Measurements from ENCODE around the gene CD96.
"Not testable (repeated sequence)": the region's sequence is repeated elsewhere in the genome, so short reads cannot be mapped to it uniquely, and the experiment has no call there.

CD96 gene, protein sequence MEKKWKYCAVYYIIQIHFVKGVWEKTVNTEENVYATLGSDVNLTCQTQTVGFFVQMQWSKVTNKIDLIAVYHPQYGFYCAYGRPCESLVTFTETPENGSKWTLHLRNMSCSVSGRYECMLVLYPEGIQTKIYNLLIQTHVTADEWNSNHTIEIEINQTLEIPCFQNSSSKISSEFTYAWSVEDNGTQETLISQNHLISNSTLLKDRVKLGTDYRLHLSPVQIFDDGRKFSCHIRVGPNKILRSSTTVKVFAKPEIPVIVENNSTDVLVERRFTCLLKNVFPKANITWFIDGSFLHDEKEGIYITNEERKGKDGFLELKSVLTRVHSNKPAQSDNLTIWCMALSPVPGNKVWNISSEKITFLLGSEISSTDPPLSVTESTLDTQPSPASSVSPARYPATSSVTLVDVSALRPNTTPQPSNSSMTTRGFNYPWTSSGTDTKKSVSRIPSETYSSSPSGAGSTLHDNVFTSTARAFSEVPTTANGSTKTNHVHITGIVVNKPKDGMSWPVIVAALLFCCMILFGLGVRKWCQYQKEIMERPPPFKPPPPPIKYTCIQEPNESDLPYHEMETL

DNA sequence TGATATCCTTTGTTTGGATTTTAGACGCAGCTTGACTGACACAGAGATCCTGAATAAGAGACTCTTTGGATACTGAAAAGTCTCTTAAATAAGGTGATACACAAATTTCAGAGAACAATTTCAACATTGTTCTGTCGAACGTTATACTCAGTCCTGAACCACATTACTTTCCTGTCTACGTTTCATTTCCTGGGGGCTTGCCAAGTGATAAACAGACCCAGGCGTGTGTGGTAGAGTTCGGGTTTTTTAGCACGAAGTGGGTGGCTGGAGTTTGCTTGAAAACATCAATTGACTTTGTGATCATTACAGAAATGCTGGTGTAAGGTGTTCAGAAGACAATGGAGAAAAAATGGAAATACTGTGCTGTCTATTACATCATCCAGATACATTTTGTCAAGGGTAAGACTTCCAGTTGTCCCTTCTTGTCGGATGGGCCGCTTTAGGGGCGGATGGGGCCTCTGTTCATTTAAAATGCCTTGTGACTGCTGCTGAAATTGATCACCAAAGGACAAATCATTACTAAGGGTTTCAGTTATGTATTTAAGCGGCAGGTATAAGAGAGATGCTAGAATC lies at the start of gene CD96:
TSS of gene CD96 (plus strand) at position 287 of the 573 bp plus-strand sequence. CDS start at position 339, 52 bp downstream.
- no peak for DNase-seq

GRCh38 chr3:111493276-111493675 lies 48.7 kb upstream of the CD96 start:
- DNase-seq, result no peak

DNA sequence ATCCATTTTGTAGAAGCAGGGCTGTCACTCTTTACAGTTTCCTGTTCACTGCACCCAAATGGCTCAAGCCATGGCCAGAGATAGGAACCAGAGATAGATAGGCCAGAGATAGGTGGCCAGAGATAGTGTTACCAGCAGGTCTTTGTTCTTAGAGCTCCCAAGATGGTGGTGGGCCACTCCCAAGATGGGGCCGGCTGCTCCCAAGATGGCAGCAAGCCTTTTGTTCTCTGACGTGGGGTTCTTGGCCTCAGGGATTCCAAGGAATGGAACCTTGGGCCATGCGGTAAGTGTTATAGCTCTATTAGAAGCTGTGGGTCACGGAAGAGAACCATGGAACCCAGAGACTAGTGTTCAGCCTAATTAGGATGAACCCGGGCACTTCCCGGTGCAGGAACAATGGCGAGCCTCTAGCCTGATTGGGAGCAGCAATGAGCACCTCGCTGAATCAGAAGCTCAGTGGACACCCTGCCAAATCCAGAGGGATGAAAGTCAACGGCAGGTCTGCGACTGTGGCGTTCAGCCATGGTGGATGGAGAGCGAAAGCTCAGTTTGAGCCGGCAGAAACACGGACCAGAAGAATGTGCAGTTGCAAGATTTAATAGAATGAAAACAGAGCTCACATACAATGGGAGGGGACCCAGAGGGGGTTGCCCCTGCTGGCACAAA lies 45.0 kb upstream of the CD96 start:
- DNase-seq, result no peak

- no peak for DNase-seq
Observed at GRCh38 chr3:111498022-111498421, 44.0 kb upstream of the CD96 start.

- no peak for DNase-seq
Observed at GRCh38 chr3:111506435-111506834, 35.6 kb upstream of the CD96 start.

DNA sequence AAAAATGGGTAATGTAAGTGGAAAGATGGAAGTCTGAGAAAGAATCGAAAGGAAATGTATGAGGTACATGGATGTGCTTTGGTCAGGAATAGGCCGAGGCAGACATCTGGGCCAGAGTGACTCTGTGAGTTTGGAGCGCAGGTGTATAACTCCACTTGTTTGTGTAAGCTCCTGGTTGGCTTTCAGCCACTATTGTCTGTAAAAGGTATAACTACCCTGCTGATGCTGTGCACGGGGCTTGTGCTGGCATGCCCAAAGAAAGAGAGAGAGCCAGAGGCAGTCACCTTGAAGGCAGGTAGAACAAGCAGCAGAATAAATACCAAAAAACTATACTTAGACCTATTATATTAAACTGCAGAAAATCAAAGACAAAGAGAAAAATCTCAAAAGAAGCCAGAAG lies 32.7 kb upstream of the CD96 start:
- DNase-seq, result no peak

DNA sequence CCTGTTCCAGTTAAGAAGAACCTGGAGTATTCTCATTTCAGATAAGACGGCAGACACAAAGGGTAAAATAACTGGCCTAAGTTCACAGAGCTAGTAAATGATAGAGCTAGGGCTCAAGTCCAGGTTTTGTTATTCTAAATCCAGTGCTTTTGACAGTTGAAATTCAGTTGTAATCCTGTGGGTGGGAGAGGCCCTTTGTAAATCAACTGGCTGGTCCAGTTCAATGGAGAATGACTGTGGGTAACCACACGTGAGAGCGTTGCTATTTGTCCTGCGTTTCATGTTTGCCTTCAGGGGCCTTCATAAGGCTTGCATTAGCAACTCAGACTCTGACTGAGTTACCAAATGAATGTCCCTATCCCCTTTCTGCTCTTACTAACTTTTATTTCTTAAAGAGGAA lies 24.2 kb upstream of the CD96 start:
- no peak for DNase-seq

- no peak for DNase-seq
Observed at GRCh38 chr3:111519178-111519855, 22.7 kb upstream of the CD96 start.

DNA sequence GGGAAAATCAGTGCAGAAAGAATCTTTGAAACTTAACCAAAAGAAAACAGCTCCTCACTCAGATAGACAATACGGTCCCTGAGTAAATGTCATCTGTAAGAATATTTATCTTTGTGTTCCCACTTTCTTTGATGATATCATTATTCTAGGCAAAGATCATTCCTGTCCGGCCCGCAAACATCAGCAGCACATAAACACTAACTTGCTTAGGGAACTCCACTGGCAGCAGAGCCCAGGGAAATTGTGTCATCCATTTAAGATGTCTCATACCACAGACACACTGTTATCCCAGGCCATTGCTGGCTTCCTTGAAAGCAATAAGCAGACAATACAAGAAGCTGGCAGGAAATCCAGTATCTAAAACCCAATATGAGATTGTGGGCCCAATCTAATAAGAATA lies 20.1 kb upstream of the CD96 start:
- no peak for DNase-seq

GRCh38 chr3:111524486-111524885 lies 17.5 kb upstream of the CD96 start:
- not testable (repeated sequence) for DNase-seq

DNA sequence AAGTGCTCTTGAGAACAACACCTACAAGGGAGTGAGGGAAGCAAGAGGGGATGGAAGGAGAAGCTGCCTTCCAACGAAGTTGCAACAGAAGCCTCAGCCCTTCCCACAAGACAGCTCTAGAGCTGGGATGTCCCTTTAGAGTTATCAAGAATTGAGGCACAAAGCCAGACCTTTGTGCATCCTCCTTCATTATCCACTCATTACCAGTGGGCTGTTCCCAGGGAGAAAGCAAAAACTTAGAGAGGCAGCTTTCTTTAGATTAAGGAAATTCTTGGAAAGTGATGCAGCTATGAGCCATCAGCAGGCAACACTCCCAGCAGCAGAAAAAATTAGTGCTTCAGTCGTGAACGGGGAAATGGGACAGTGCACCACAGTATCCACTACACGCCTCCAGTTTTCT lies 10.6 kb upstream of the CD96 start:
- no peak for DNase-seq

DNA sequence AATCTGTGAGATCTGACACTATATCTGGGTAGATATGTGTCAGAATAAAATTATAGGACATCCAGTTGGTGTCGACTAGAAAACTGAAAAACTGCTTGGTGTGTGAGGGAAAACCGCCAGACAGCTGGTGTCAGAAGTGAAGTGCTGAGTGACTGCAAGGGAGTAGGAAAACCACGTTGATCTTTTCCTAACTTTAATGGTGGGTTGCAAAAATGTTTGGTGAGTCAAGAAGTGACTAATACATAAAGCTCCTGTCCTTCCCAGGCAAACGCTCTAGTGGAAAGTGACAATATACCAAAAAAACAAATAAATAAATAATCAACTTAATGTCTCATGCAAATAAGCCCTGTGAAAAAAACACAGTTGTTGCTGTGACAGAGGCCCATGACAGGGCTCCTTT lies 7.3 kb upstream of the CD96 start:
- no peak for DNase-seq

DNA sequence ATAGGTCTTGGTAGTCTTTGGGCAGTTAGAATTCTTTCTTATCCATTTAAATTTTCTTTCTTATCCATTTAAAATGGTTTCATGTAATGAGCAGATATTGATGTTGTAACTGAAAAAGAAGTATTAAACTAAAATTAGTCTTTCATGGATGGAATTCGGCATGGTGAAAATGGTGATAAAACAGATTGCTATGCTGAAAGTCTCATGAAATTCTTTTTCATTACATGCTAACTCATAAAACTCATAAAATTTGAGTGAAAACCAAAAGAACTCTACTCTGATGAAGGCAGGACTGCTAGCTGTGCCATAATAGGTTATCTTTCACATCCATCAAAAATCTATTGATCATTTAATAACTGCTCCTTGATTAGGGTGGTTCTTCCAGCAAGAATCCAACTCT lies 3.9 kb upstream of the CD96 start:
- DNase-seq, result no peak

GRCh38 chr3:111538681-111539083 lies 3.3 kb upstream of the CD96 start:
- no peak for DNase-seq

GRCh38 chr3:111539351-111540331 lies 2.4 kb upstream of the CD96 start:
- peak; percentile 34 for DNase-seq

DNA sequence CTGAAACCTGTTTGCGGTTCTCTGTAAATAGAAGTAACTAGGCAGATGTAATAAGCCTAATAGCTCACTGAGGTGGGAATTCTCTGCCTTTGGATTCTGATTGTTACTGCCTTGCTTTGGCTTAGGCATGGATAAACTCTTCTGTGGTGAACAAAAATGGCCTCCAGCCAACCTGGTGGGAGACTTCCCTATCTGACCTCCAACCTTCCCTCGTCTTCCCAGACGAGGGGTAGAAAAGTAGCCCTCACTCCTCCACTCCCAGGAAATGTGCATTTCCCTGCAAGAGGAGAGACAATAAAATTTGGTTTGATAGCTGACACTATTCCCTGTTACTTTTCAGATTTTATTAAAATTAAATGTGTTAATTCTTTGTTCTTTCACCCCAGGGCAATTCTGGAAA lies 606 bp upstream of the CD96 start:
- no peak for DNase-seq

DNA sequence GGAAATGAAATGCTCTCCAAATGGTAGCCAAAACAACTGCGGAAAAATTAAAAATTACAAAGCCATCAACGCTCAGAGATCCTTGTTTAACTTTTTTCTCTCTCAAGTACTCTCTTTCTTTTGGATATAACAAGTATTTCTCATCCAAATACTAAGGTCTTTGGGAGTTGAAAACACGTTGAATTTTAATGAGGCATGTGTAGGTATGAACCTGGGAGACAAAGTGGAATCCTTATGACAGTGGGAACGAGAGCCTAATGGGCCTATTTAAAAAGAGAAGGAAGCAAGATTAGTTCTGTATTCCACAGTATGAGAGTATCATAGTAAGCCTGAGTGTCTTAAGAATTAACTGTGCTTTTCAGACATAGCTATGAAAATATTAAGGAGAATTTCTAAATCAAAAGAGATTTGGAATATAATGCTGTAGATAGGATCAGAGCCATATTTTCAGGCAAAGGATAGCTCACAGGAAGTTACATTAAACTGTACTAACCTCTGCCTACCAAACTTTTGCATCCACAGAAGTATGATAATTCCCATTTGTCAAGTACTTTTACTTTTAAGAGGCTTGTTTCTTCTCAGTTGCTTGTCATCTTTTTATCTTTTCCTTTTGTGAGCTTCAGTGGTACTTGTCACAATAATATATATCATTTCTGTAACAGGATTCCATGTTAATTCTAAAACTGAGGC lies 759 bp downstream of the CD96 start:
- DNase-seq, result no peak

GRCh38 chr3:111545349-111545748 lies 3.4 kb downstream of the CD96 start:
- no peak for DNase-seq

GRCh38 chr3:111547631-111548030 lies 5.6 kb downstream of the CD96 start:
- DNase-seq, result no peak

GRCh38 chr3:111548092-111548491 lies 6.1 kb downstream of the CD96 start:
- no peak for DNase-seq

GRCh38 chr3:111548756-111549155 lies 6.8 kb downstream of the CD96 start:
- no peak for DNase-seq
